Epithelial cell of prostate (primary cell): ENCODE data around the gene HNRNPA1.
"Not testable (repeated sequence)": the region's sequence is repeated elsewhere in the genome, so short reads cannot be mapped to it uniquely, and the experiment has no call there.

ENCODE experiments used
- DNase-seq: peaks from one replicate; pipeline ENCODE4 v3.0.0-alpha.2; 2011; ENCODE audit warnings: low read depth, low spot score
- H3K27ac ChIP-seq: fragments of 450-650 bp; 2 replicates; pipeline ENCODE4 v1.5.1; 2017; ENCODE audit warnings: mild to moderate bottlenecking

The HNRNPA1 gene

GRCh38 chr12:54272214-54272613 is 8.3 kb upstream of the HNRNPA1 start:
- DNase-seq, result no peak
- H3K27ac ChIP-seq, result no peak overlapping the region

GRCh38 chr12:54273981-54274380 is 6.5 kb upstream of the HNRNPA1 start:
- no peak for DNase-seq
- no peak overlapping the region for H3K27ac ChIP-seq

- no peak for DNase-seq
- no peak overlapping the region for H3K27ac ChIP-seq
These were observed 4.2 kb upstream of the HNRNPA1 start for GRCh38 chr12:54276368-54276767.

GRCh38 chr12:54277823-54278276 is 2.7 kb upstream of the HNRNPA1 start:
- H3K27ac ChIP-seq, result peak overlapping the region; percentile 87
- DNase-seq, result no peak

GRCh38 chr12:54279227-54279631 is 1.3 kb upstream of the HNRNPA1 start:
- DNase-seq, result no peak
- peak overlapping the region; percentile 87 for H3K27ac ChIP-seq

GRCh38 chr12:54279632-54280467 is 676 bp upstream of the HNRNPA1 start, which contains the start of gene CBX5:
Gene CBX5, minus strand, starts transcription at chr12:54280122. Its CDS starts 22,472 bp downstream, at chr12:54257650.
- H3K27ac ChIP-seq, result peak within 1 kb of the TSS; percentile 87
- peak; percentile 99 for DNase-seq

- peak overlapping the region; percentile 87 for H3K27ac ChIP-seq
- DNase-seq, result not testable (repeated sequence)
These were observed 724 bp downstream of the HNRNPA1 start for GRCh38 chr12:54281261-54281638.

- peak overlapping the region; percentile 87 for H3K27ac ChIP-seq
- DNase-seq, result not testable (repeated sequence)
These were observed 1.2 kb downstream of the HNRNPA1 start for GRCh38 chr12:54281694-54282093.

- H3K27ac ChIP-seq, result peak overlapping the region; percentile 87
- no peak for DNase-seq
These were observed 2.5 kb downstream of the HNRNPA1 start for GRCh38 chr12:54282949-54283593.

- DNase-seq, result not testable (repeated sequence)
- peak overlapping the region; percentile 87 for H3K27ac ChIP-seq
These were observed 3.7 kb downstream of the HNRNPA1 start for GRCh38 chr12:54284070-54284780.

GRCh38 chr12:54285150-54286041 is 4.9 kb downstream of the HNRNPA1 start:
- no peak for DNase-seq
- H3K27ac ChIP-seq, result peak overlapping the region; percentile 87

GRCh38 chr12:54286042-54287030 is 5.8 kb downstream of the HNRNPA1 start:
- peak overlapping the region; percentile 87 for H3K27ac ChIP-seq
- peak; percentile 26 for DNase-seq

GRCh38 chr12:54287261-54288157 is 7.0 kb downstream of the HNRNPA1 start:
- peak overlapping the region; percentile 16 for H3K27ac ChIP-seq
- DNase-seq, result no peak

GRCh38 chr12:54292083-54292930 is 11.8 kb downstream of the HNRNPA1 start:
- H3K27ac ChIP-seq, result no peak overlapping the region
- no peak for DNase-seq

- H3K27ac ChIP-seq, result no peak overlapping the region
- no peak for DNase-seq
These were observed 12.4 kb downstream of the HNRNPA1 start for GRCh38 chr12:54292931-54293241.

- no peak for DNase-seq
- no peak overlapping the region for H3K27ac ChIP-seq
These were observed 13.8 kb downstream of the HNRNPA1 start for GRCh38 chr12:54294152-54294952.
